Endothelial cell (in vitro differentiated cells): ENCODE measurements around the gene KCND2. TPM values are rescaled to one million over a fixed set of nuclear protein-coding genes. Genes with fewer than 3 reads are reported as not detected.

Experiments
- DNase-seq: peaks from one replicate; pipeline ENCODE4 v3.0.0; 2021; ENCODE audit warnings: low spot score
- H3K27ac Mint-ChIP-seq: one replicate; pipeline ENCODE4 v1.8.0; 2021; ENCODE audit warnings: mixed read lengths, inconsistent platforms; ENCODE audit not compliant: unreplicated experiment
- H3K27me3 Mint-ChIP-seq: one replicate; pipeline ENCODE4 v1.8.0; 2021; ENCODE audit warnings: mild to moderate bottlenecking, moderate library complexity, mixed read lengths, inconsistent platforms; ENCODE audit not compliant: unreplicated experiment
- H3K36me3 Mint-ChIP-seq: one replicate; pipeline ENCODE4 v1.8.0; 2021; ENCODE audit warnings: mild to moderate bottlenecking, low read depth, mixed read lengths, inconsistent platforms; ENCODE audit not compliant: unreplicated experiment
- H3K4me1 Mint-ChIP-seq: one replicate; pipeline ENCODE4 v1.8.0; 2021; ENCODE audit warnings: mild to moderate bottlenecking, mixed read lengths, inconsistent platforms; ENCODE audit not compliant: unreplicated experiment
- H3K4me3 Mint-ChIP-seq: one replicate; pipeline ENCODE4 v1.8.0; 2021; ENCODE audit warnings: mild to moderate bottlenecking, mixed read lengths, inconsistent platforms; ENCODE audit not compliant: unreplicated experiment
- H3K9me3 Mint-ChIP-seq: one replicate; pipeline ENCODE4 v1.8.0; 2021; ENCODE audit warnings: mixed read lengths, inconsistent platforms; ENCODE audit not compliant: unreplicated experiment
- CTCF ChIP-seq: fragments of 200-600 bp; sonication (generic); IDR thresholded peaks from one replicate; pipeline ENCODE4 v1.5.0; 2021; ENCODE audit warnings: antibody characterized with exemption; ENCODE audit not compliant: unreplicated experiment
- total RNA-seq: library from RNA; stranded (reverse); fragmentation: NEBNext Ultra II Directional; extraction: Animal tissue kit (Norgen Biotek cat#: 25700); gene quantifications from one replicate; pipeline ENCODE4 v1.2.1, GENCODE V29; 2021; ENCODE audit not compliant: unreplicated experiment

Gene KCND2
- total RNA-seq, 1 donor from 2014 or later = 0.28 TPM

GRCh38 chr7:120464104-120464503 is 191.1 kb downstream of the KCND2 start:
- H3K4me1 Mint-ChIP-seq = no peaks in the 10 kb centered on the region
- no peak for DNase-seq
- no peak overlapping the region for H3K4me3 Mint-ChIP-seq
- no peak overlapping the region for H3K27ac Mint-ChIP-seq
- no peak for TF ChIP-seq CTCF
- H3K36me3 Mint-ChIP-seq = no peaks in the 10 kb centered on the region
- H3K9me3 Mint-ChIP-seq = no peaks in the 10 kb centered on the region
- peaks cover 1% of the 10 kb centered on the region for H3K27me3 Mint-ChIP-seq

GRCh38 chr7:120467676-120468075 is 194.7 kb downstream of the KCND2 start:
- no peak overlapping the region for H3K27ac Mint-ChIP-seq
- no peak overlapping the region for H3K4me3 Mint-ChIP-seq
- H3K27me3 Mint-ChIP-seq = peaks cover 1% of the 10 kb centered on the region
- TF ChIP-seq CTCF = no peak
- DNase-seq = no peak
- no peaks in the 10 kb centered on the region for H3K36me3 Mint-ChIP-seq
- no peaks in the 10 kb centered on the region for H3K4me1 Mint-ChIP-seq
- H3K9me3 Mint-ChIP-seq = no peaks in the 10 kb centered on the region

GRCh38 chr7:120468611-120469010 is 195.6 kb downstream of the KCND2 start:
- peaks cover 1% of the 10 kb centered on the region for H3K27me3 Mint-ChIP-seq
- H3K9me3 Mint-ChIP-seq = no peaks in the 10 kb centered on the region
- H3K36me3 Mint-ChIP-seq = no peaks in the 10 kb centered on the region
- TF ChIP-seq CTCF = no peak
- no peak overlapping the region for H3K27ac Mint-ChIP-seq
- no peaks in the 10 kb centered on the region for H3K4me1 Mint-ChIP-seq
- H3K4me3 Mint-ChIP-seq = no peak overlapping the region
- no peak for DNase-seq

- TF ChIP-seq CTCF = no peak
- DNase-seq = no peak
- H3K27me3 Mint-ChIP-seq = no peaks in the 10 kb centered on the region
- H3K36me3 Mint-ChIP-seq = no peaks in the 10 kb centered on the region
- H3K9me3 Mint-ChIP-seq = no peaks in the 10 kb centered on the region
- no peaks in the 10 kb centered on the region for H3K4me1 Mint-ChIP-seq
- H3K4me3 Mint-ChIP-seq = no peak overlapping the region
- no peak overlapping the region for H3K27ac Mint-ChIP-seq
These were observed 199.9 kb downstream of the KCND2 start for GRCh38 chr7:120472892-120473291.

GRCh38 chr7:120473352-120473751 is 200.4 kb downstream of the KCND2 start:
- Mint-ChIP-seq H3K27ac (no peak overlapping the region), H3K4me1 (no peaks in the 10 kb centered on the region), H3K27me3 (no peaks in the 10 kb centered on the region), H3K9me3 (no peaks in the 10 kb centered on the region), H3K36me3 (no peaks in the 10 kb centered on the region), H3K4me3 (no peak overlapping the region)
- no peak for DNase-seq
- no peak for TF ChIP-seq CTCF
